Measurements from ENCODE around the gene RUVBL2. TPM values are rescaled to one million over a fixed set of nuclear protein-coding genes. Genes with fewer than 3 reads are reported as not detected.

Gene RUVBL2
- total RNA-seq, 1 donor from 2014 or later = 125 TPM

DNA sequence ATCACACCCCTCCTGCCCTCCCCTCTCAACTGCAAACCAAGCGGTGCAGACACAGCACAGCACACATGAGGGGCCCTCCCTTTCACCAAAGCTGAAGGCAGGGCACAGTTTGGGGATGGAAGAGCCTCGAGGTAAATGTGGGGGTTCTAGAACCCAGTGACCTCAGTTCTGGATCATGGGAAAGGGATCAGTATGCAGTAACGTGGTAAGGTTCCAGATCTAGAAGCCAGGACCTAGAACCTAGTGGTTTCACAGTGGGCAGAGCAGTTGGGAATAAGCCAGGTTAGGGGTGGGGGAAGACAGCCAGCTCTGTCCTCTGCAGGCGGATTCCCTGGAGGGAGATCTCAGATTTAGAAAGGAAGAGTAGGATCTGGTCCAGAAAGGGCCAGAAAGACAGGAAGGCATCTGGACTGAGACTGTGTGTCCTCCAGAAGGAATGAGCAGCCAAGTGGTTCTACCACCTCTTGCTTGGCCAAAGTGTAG is 25.5 kb upstream of the RUVBL2 start:
- H3K9me3 Mint-ChIP-seq = no peaks in the 10 kb centered on the region
- H3K27ac Mint-ChIP-seq (ENCODE audit: unreplicated experiment) = no peak overlapping the region
- TF ChIP-seq, protein P1, sequence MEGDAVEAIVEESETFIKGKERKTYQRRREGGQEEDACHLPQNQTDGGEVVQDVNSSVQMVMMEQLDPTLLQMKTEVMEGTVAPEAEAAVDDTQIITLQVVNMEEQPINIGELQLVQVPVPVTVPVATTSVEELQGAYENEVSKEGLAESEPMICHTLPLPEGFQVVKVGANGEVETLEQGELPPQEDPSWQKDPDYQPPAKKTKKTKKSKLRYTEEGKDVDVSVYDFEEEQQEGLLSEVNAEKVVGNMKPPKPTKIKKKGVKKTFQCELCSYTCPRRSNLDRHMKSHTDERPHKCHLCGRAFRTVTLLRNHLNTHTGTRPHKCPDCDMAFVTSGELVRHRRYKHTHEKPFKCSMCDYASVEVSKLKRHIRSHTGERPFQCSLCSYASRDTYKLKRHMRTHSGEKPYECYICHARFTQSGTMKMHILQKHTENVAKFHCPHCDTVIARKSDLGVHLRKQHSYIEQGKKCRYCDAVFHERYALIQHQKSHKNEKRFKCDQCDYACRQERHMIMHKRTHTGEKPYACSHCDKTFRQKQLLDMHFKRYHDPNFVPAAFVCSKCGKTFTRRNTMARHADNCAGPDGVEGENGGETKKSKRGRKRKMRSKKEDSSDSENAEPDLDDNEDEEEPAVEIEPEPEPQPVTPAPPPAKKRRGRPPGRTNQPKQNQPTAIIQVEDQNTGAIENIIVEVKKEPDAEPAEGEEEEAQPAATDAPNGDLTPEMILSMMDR (conservative IDR thresholded peaks at IDR 0.05) = no peak
- H3K4me3 Mint-ChIP-seq = peak overlapping the region; percentile 99
- H3K27me3 Mint-ChIP-seq (ENCODE audit: low read depth) = peaks cover 21% of the 10 kb centered on the region
- DNase-seq (ENCODE audit: low read depth, low spot score) = no peak
- H3K4me1 Mint-ChIP-seq = peaks cover 44% of the 10 kb centered on the region
- H3K36me3 Mint-ChIP-seq (ENCODE audit: low read depth) = peaks cover 22% of the 10 kb centered on the region

DNA sequence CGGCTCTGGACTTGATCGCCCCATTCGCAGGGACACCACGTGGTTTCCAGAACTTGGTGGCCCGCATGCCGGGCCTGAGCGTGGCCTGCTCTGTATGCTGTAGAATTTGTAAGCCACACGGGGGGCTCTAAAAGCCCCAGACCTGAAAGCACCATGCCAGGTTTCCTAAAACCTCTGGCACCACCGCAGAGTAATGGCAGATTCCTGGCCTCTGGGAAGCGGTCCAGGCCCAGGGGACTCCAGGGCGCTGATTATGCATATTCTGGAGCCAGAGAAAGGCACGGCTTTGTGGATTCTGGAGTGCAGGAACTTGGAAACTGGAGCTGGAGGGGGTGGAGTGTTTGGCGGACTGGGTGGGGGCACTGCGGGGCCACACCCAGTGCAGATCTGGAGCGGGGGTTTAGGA is 24.9 kb upstream of the RUVBL2 start:
- Mint-ChIP-seq H3K27me3 (ENCODE audit: low read depth) (peaks cover 21% of the 10 kb centered on the region), H3K9me3 (no peaks in the 10 kb centered on the region), H3K36me3 (ENCODE audit: low read depth) (peaks cover 22% of the 10 kb centered on the region), H3K27ac (ENCODE audit: unreplicated experiment) (no peak overlapping the region), H3K4me1 (peaks cover 39% of the 10 kb centered on the region), H3K4me3 (no peak overlapping the region)
- TF ChIP-seq, protein P1 (conservative IDR thresholded peaks at IDR 0.05) = no peak
- no peak for DNase-seq (ENCODE audit: low read depth, low spot score)

DNA sequence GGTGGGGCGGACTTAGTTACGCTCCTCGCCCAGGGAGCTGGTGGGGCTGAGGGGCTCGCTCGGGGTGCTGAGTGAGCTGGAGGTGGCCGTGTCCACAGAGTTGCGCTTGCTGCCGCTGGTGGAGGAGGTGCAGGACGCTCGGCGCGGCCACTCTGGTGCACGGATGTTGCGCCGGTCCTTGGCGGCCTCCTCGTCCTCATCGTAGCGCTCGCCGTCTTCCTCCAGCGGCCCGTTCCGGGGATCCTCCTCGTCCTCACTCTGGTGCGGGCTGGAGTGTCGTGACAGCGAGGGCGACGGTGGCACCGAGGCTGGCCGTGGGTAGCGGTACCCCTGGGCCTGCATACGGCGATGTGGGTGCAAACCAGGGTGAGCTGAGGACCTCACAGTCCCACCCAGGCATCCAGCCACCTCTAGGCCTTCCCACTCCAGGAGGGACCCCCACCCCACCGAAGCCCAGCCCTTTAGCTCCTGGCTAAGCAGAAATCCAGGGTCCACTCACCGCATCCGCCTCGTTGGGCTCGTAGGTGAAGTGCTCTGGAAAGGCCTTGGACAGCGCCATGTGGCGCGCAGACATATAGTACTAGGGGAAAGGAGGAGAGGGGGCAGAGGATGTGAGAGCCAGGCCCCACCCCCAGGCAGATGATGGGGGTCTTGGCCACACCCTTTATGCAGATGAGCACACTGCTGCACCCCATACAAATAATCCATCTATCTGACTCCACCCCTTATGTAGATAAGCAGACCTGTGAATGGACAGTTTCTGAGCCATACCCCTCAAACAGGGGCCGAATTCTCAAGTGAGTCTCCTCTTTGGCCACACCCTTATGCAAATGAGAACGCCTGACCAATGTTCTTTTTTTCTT is 24.2 kb upstream of the RUVBL2 start:
- TF ChIP-seq, protein P1 (conservative IDR thresholded peaks at IDR 0.05) = no peak
- peaks cover 22% of the 10 kb centered on the region for H3K36me3 Mint-ChIP-seq (ENCODE audit: low read depth)
- peak overlapping the region; percentile 74 for H3K4me3 Mint-ChIP-seq
- DNase-seq (ENCODE audit: low read depth, low spot score) = no peak
- no peak overlapping the region for H3K27ac Mint-ChIP-seq (ENCODE audit: unreplicated experiment)
- H3K4me1 Mint-ChIP-seq = peaks cover 32% of the 10 kb centered on the region
- H3K27me3 Mint-ChIP-seq (ENCODE audit: low read depth) = peaks cover 16% of the 10 kb centered on the region
- no peaks in the 10 kb centered on the region for H3K9me3 Mint-ChIP-seq

DNA sequence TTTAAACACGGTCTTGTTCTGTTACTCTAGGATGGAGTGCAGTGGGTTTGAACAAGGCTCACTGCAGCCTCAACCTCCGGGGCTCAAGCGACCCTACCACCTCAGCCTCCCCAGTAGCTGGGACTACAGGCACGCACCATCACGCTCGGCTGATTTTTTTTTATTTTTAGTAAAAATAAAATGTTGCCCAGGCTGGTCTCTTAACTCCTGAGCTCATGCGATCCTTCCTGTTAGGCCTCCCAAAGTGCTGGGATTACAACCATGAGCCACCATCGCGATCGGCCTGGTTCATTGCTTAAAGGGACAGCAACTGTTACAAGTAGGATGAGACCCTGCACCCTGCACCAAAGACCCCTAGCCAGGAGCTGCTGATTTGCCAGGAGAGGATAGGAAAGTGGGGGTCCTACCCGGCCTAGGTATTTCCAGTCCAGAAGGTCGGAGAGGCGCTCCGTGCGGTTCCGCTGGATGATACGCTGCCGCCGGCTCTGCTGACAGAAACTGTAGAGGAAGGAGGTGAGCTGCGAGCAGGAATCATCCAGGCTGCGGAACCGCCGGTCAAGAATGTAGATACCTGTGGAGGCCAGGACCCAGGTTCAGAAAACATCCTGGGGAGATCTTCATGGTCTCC is 23.4 kb upstream of the RUVBL2 start:
- H3K4me1 Mint-ChIP-seq = peaks cover 26% of the 10 kb centered on the region
- H3K9me3 Mint-ChIP-seq = no peaks in the 10 kb centered on the region
- peak overlapping the region; percentile 74 for H3K4me3 Mint-ChIP-seq
- H3K27ac Mint-ChIP-seq (ENCODE audit: unreplicated experiment) = no peak overlapping the region
- no peak for DNase-seq (ENCODE audit: low read depth, low spot score)
- peaks cover 22% of the 10 kb centered on the region for H3K36me3 Mint-ChIP-seq (ENCODE audit: low read depth)
- peaks cover 11% of the 10 kb centered on the region for H3K27me3 Mint-ChIP-seq (ENCODE audit: low read depth)
- TF ChIP-seq, protein P1 (conservative IDR thresholded peaks at IDR 0.05) = no peak

DNA sequence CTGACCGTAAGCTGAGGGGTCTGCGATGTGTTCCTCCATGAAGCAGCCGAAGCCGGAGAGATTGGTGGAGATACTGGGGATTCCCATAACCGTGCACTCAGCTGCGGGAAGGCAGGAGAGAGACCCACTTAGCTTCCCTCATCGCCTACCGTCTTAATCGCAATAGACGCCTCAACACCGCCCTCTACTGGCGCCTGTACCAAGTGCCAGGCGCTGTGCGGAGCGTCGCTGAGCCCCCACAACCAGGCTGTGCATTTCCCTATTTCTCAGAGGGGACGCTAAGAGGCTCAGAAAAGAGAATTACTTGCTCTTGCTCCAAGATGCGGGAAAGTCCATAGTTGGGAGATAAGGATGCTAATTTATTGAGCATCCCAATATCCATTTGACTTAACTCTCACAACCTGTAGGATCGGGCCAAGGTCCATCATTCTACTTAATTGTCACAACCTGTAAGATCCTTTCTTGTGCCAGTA is 22.7 kb upstream of the RUVBL2 start:
- H3K4me3 Mint-ChIP-seq = peak overlapping the region; percentile 74

More for the DNA sequence above, 22.7 kb upstream of the RUVBL2 start:
- H3K36me3 Mint-ChIP-seq (ENCODE audit: low read depth) = peaks cover 19% of the 10 kb centered on the region
- H3K27ac Mint-ChIP-seq (ENCODE audit: unreplicated experiment) = no peak overlapping the region
- peaks cover 4% of the 10 kb centered on the region for H3K27me3 Mint-ChIP-seq (ENCODE audit: low read depth)
- H3K9me3 Mint-ChIP-seq = no peaks in the 10 kb centered on the region
- TF ChIP-seq, protein P1 (conservative IDR thresholded peaks at IDR 0.05) = peak; percentile 94
- peaks cover 19% of the 10 kb centered on the region for H3K4me1 Mint-ChIP-seq
- DNase-seq (ENCODE audit: low read depth, low spot score) = peak; percentile 90
